ENCODE results near the gene MRTO4.

DNA sequence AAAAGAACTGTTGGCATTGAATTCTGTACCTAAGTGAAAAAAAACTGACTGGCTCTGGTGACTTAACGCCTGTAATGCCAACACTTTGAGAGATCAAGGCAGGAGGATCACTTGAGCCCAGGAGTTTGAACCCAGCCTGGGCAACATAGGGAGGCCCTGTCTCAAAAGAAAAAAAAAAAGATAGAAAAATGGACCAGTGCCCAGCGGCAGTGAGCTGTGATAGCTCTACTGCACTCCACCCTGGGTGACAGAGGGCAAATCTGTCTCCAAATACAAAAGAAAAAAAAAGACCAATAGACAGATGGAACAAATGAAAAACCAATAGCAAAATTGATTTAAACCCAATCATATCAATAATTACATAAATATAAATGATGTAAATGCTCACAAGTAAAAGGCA is 37.6 kb downstream of the MRTO4 start:
- no peak for TF ChIP-seq POLR2A (IDR thresholded peaks at IDR 0.05; ENCODE audit: low read length)
- no peak for TF ChIP-seq GATA1 (IDR thresholded peaks at IDR 0.05; ENCODE audit: low read depth, low read length)
